ENCODE measurements around the gene TGM4. TPM values are rescaled to one million over a fixed set of nuclear protein-coding genes. Genes with fewer than 3 reads are reported as not detected.
"Not testable (repeated sequence)": the region's sequence is repeated elsewhere in the genome, so short reads cannot be mapped to it uniquely, and the experiment has no call there.

The TGM4 gene
- total RNA-seq, 2 experiments from 2014 or later, result not detected

GRCh38 chr3:44942202-44942921 lies 68.0 kb downstream of the TGM4 start:
- Mint-ChIP-seq H3K27me3 (ENCODE audit: low read depth) (no peaks in the 10 kb centered on the region), H3K4me1 (ENCODE audit: low read depth) (peaks cover 10% of the 10 kb centered on the region), H3K36me3 (ENCODE audit: low read depth) (peaks cover 54% of the 10 kb centered on the region), H3K4me3 (no peak overlapping the region), H3K9me3 (ENCODE audit: insufficient read depth) (no peaks in the 10 kb centered on the region), H3K27ac (no peak overlapping the region)
- no peak for ATAC-seq
- CTCF ChIA-PET, result interaction anchor here (0.9 to 1.5 kb wide), 3 partner anchors 16 to 32 kb away, joined by 3 to 4 read pairs (median 3); no protein-coding TSS in a partner anchor
- DNase-seq, result no peak
- POLR2A ChIA-PET, result interaction anchor here (0.7 kb wide), 1 partner anchor 45 kb away, joined by 3 read pairs; no protein-coding TSS in a partner anchor

- CTCF ChIA-PET, result interaction anchor here (1.0 kb wide), 1 partner anchor 34 kb away, joined by 3 read pairs; no protein-coding TSS in a partner anchor
- POLR2A ChIA-PET, result no interaction called here
- no peaks in the 10 kb centered on the region for H3K27me3 Mint-ChIP-seq (ENCODE audit: low read depth)
- DNase-seq (no peak), ATAC-seq (no peak)
- H3K9me3 Mint-ChIP-seq (ENCODE audit: insufficient read depth), result no peaks in the 10 kb centered on the region
- H3K4me1 Mint-ChIP-seq (ENCODE audit: low read depth), result peaks cover 2% of the 10 kb centered on the region
- H3K27ac Mint-ChIP-seq, result no peak overlapping the region
- H3K4me3 Mint-ChIP-seq, result no peak overlapping the region
- peaks cover 9% of the 10 kb centered on the region for H3K36me3 Mint-ChIP-seq (ENCODE audit: low read depth)
These were observed 73.8 kb downstream of the TGM4 start for GRCh38 chr3:44948239-44948638.

GRCh38 chr3:44949770-44950169 lies 75.4 kb downstream of the TGM4 start:
- ATAC-seq; H3K27ac Mint-ChIP-seq; DNase-seq; H3K36me3 Mint-ChIP-seq (ENCODE audit: low read depth); POLR2A ChIA-PET; H3K4me3 Mint-ChIP-seq; H3K9me3 Mint-ChIP-seq (ENCODE audit: insufficient read depth); H3K4me1 Mint-ChIP-seq (ENCODE audit: low read depth); H3K27me3 Mint-ChIP-seq (ENCODE audit: low read depth): not testable (repeated sequence)
- CTCF ChIA-PET, result interaction anchor here (1.2 kb wide), 1 partner anchor 38 kb away, joined by 3 read pairs; no protein-coding TSS in a partner anchor

- Mint-ChIP-seq H3K27ac (no peak overlapping the region), H3K27me3 (ENCODE audit: low read depth) (no peaks in the 10 kb centered on the region), H3K4me1 (ENCODE audit: low read depth) (peaks cover 5% of the 10 kb centered on the region), H3K4me3 (no peak overlapping the region), H3K36me3 (ENCODE audit: low read depth) (peaks cover 6% of the 10 kb centered on the region), H3K9me3 (ENCODE audit: insufficient read depth) (no peaks in the 10 kb centered on the region)
- DNase-seq, result no peak
- POLR2A ChIA-PET, result no interaction called here
- ATAC-seq, result no peak
- CTCF ChIA-PET, result interaction anchor here (1.2 kb wide), 1 partner anchor 37 kb away, joined by 3 read pairs; no protein-coding TSS in a partner anchor
These were observed 75.9 kb downstream of the TGM4 start for GRCh38 chr3:44950275-44950734.

GRCh38 chr3:44952689-44953088 lies 78.3 kb downstream of the TGM4 start:
- DNase-seq (no peak), ATAC-seq (no peak)
- H3K4me1 Mint-ChIP-seq (ENCODE audit: low read depth), result peaks cover 5% of the 10 kb centered on the region
- H3K27ac Mint-ChIP-seq, result no peak overlapping the region
- peaks cover 12% of the 10 kb centered on the region for H3K36me3 Mint-ChIP-seq (ENCODE audit: low read depth)
- ChIA-PET POLR2A (no interaction called here), CTCF (no interaction called here)
- no peaks in the 10 kb centered on the region for H3K9me3 Mint-ChIP-seq (ENCODE audit: insufficient read depth)
- no peak overlapping the region for H3K4me3 Mint-ChIP-seq
- H3K27me3 Mint-ChIP-seq (ENCODE audit: low read depth), result no peaks in the 10 kb centered on the region

- Mint-ChIP-seq H3K27ac (no peak overlapping the region), H3K36me3 (ENCODE audit: low read depth) (peaks cover 19% of the 10 kb centered on the region)
- CTCF ChIA-PET, result interaction anchor here (0.9 kb wide), 1 partner anchor 41 kb away, joined by 3 read pairs; no protein-coding TSS in a partner anchor
These were observed 79.9 kb downstream of the TGM4 start for GRCh38 chr3:44954304-44954703.

GRCh38 chr3:44954962-44955361 lies 80.6 kb downstream of the TGM4 start:
- Mint-ChIP-seq H3K9me3 (ENCODE audit: insufficient read depth) (no peaks in the 10 kb centered on the region), H3K36me3 (ENCODE audit: low read depth) (peaks cover 19% of the 10 kb centered on the region), H3K27me3 (ENCODE audit: low read depth) (no peaks in the 10 kb centered on the region), H3K4me3 (no peak overlapping the region), H3K27ac (no peak overlapping the region), H3K4me1 (ENCODE audit: low read depth) (peaks cover 2% of the 10 kb centered on the region)
- ChIA-PET CTCF (interaction anchor here (0.9 kb wide), 1 partner anchor 42 kb away, joined by 3 read pairs; no protein-coding TSS in a partner anchor), POLR2A (no interaction called here)
- no peak for DNase-seq
- no peak for ATAC-seq

More at GRCh38 chr3:44954304-44954703, 79.9 kb downstream of the TGM4 start:
- no peaks in the 10 kb centered on the region for H3K9me3 Mint-ChIP-seq (ENCODE audit: insufficient read depth)
- POLR2A ChIA-PET, result no interaction called here
- ATAC-seq (no peak), DNase-seq (no peak)
- peaks cover 2% of the 10 kb centered on the region for H3K4me1 Mint-ChIP-seq (ENCODE audit: low read depth)
- no peak overlapping the region for H3K4me3 Mint-ChIP-seq
- no peaks in the 10 kb centered on the region for H3K27me3 Mint-ChIP-seq (ENCODE audit: low read depth)

- Mint-ChIP-seq H3K4me3 (no peak overlapping the region), H3K27me3 (ENCODE audit: low read depth) (no peaks in the 10 kb centered on the region), H3K9me3 (ENCODE audit: insufficient read depth) (no peaks in the 10 kb centered on the region), H3K36me3 (ENCODE audit: low read depth) (peaks cover 19% of the 10 kb centered on the region), H3K4me1 (ENCODE audit: low read depth) (peaks cover 2% of the 10 kb centered on the region), H3K27ac (no peak overlapping the region)
- ChIA-PET POLR2A (no interaction called here), CTCF (interaction anchor here (1.7 kb wide), 1 partner anchor 13 kb away, joined by 3 read pairs; no protein-coding TSS in a partner anchor)
- ATAC-seq, result no peak
- no peak for DNase-seq
These were observed 81.5 kb downstream of the TGM4 start for GRCh38 chr3:44955917-44956316.

GRCh38 chr3:44957986-44958385 lies 83.6 kb downstream of the TGM4 start:
- no peak for DNase-seq
- Mint-ChIP-seq H3K4me1 (ENCODE audit: low read depth) (peaks cover 8% of the 10 kb centered on the region), H3K27ac (no peak overlapping the region), H3K36me3 (ENCODE audit: low read depth) (peaks cover 19% of the 10 kb centered on the region), H3K27me3 (ENCODE audit: low read depth) (no peaks in the 10 kb centered on the region), H3K4me3 (no peak overlapping the region), H3K9me3 (ENCODE audit: insufficient read depth) (no peaks in the 10 kb centered on the region)
- ATAC-seq, result no peak
- ChIA-PET CTCF (interaction anchor here (0.7 kb wide), 1 partner anchor 16 kb away, joined by 3 read pairs; no protein-coding TSS in a partner anchor), POLR2A (no interaction called here)

- H3K4me1 Mint-ChIP-seq (ENCODE audit: low read depth), result peaks cover 8% of the 10 kb centered on the region
- DNase-seq, result no peak
- peaks cover 19% of the 10 kb centered on the region for H3K36me3 Mint-ChIP-seq (ENCODE audit: low read depth)
- no peak overlapping the region for H3K27ac Mint-ChIP-seq
- H3K27me3 Mint-ChIP-seq (ENCODE audit: low read depth), result no peaks in the 10 kb centered on the region
- no peaks in the 10 kb centered on the region for H3K9me3 Mint-ChIP-seq (ENCODE audit: insufficient read depth)
- no peak overlapping the region for H3K4me3 Mint-ChIP-seq
- no peak for ATAC-seq
- ChIA-PET CTCF (interaction anchor here (0.7 kb wide), 1 partner anchor 16 kb away, joined by 3 read pairs; no protein-coding TSS in a partner anchor), POLR2A (no interaction called here)
These were observed 84.0 kb downstream of the TGM4 start for GRCh38 chr3:44958386-44958785.

- ATAC-seq (no peak), DNase-seq (no peak)
- Mint-ChIP-seq H3K36me3 (ENCODE audit: low read depth) (peaks cover 25% of the 10 kb centered on the region), H3K27me3 (ENCODE audit: low read depth) (no peaks in the 10 kb centered on the region), H3K4me3 (no peak overlapping the region), H3K9me3 (ENCODE audit: insufficient read depth) (no peaks in the 10 kb centered on the region), H3K4me1 (ENCODE audit: low read depth) (peaks cover 26% of the 10 kb centered on the region), H3K27ac (no peak overlapping the region)
- ChIA-PET CTCF (no interaction called here), POLR2A (no interaction called here)
These were observed 86.1 kb downstream of the TGM4 start for GRCh38 chr3:44960387-44961026.

- H3K9me3 Mint-ChIP-seq (ENCODE audit: insufficient read depth), result no peaks in the 10 kb centered on the region
- no peak for DNase-seq
- peaks cover 38% of the 10 kb centered on the region for H3K4me1 Mint-ChIP-seq (ENCODE audit: low read depth)
- ATAC-seq, result no peak
- H3K27ac Mint-ChIP-seq, result no peak overlapping the region
- H3K36me3 Mint-ChIP-seq (ENCODE audit: low read depth), result peaks cover 30% of the 10 kb centered on the region
- ChIA-PET POLR2A (no interaction called here), CTCF (interaction anchor here (1.1 kb wide), 1 partner anchor 77 kb away, joined by 3 read pairs; no protein-coding TSS in a partner anchor)
- H3K27me3 Mint-ChIP-seq (ENCODE audit: low read depth), result no peaks in the 10 kb centered on the region
- H3K4me3 Mint-ChIP-seq, result no peak overlapping the region
These were observed 87.5 kb downstream of the TGM4 start for GRCh38 chr3:44961888-44962287.

All from activated CD8-positive, alpha-beta T cell treated with anti-CD3 and anti-CD28 coated beads, Interleukin-2, amount 10 ng/mL, durations not matched to agents 7 days and 5 days (primary cell).